SKM-1 (cell line): Measurements from ENCODE around the gene NEUROD1.
"Not testable (repeated sequence)": the region's sequence is repeated elsewhere in the genome, so short reads cannot be mapped to it uniquely, and the experiment has no call there.

Source experiments
- DNase-seq: peaks from one replicate; lab custom pipeline; 2025; ENCODE audit not compliant: unreplicated experiment; lab: John Stamatoyannopoulos, UW

Gene NEUROD1

DNA sequence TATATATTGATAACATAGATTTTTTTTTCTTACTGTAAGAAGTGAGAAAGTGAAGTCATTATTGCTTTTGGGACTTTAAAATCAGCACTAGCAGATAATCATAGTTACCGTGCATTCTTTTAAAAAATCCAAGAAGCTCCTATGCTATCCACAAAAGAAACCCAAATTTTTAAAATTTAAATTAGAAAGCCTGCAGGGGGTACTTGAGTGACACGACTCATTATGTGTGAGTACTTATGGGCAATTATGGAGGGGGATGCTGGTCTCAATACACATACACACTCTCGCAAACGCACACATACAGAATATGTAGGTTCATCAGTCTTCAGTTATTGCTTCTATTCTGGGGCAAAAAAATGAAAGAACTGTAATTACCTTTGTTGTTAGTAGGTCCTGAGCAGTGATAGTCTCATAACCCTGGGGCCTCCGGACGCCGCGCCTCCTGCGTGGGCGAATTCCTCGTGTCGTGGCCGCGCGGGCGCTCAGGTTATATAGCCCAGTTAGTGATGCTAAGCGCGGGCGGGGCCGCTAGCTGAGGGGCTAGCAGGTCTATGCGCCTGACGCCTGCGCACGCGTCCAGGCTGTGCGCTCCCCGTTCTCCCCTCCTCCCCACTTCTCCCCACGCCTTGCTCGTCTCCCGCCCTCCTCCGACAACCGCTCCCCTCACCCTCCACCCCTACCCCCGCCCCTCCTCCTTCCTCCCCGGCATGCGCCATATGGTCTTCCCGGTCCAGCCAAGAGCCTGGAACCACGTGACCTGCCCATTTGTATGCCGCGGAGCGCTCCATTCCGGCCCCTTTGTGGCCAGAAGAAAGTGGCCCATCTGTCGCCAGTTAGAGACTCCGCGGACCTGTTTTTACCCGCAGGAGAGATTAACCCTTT, at the start of gene NEUROD1:
TSS of gene NEUROD1 (minus strand) at position 463 of the 882 bp plus-strand sequence. CDS start 1,657 bp downstream, outside the sequence.
- no peak for DNase-seq

DNA sequence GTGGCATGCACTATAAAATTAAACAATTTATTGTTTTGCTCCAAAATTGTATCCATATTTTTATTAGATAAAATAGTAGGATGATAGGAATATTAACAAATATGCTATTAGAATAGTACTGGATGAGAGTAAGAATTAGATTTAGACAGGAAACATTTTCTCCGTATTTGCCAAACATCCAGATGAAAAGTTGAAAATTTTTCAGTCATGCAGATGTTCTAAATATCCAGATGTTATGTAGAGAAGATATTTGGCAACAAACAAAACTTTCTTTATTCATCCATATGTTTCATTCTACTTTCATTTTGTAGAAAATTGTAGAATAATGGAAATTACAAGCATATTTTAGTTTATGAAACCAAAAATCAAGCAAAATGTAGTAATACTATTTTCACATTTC, 45.2 kb upstream of the NEUROD1 start:
- no peak for DNase-seq

DNA sequence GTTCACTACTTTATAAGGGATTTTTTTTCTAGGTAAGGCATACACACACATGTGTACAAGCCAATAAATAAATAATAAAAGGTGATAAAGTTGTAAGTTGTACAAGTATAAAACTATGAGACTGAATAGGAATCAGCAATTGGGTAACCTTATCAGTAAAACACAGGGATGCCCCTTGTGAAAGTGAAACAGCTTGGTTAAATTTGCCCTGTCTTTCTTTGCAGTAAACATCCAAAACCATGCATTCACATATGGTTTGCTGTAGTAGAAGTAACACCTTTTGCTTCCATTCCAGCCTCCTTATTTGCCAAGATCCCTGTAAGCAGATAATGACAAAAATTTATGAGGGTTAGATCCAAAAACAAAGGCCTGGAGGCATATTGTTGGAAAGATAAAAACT, 44.3 kb upstream of the NEUROD1 start:
- DNase-seq: no peak

DNA sequence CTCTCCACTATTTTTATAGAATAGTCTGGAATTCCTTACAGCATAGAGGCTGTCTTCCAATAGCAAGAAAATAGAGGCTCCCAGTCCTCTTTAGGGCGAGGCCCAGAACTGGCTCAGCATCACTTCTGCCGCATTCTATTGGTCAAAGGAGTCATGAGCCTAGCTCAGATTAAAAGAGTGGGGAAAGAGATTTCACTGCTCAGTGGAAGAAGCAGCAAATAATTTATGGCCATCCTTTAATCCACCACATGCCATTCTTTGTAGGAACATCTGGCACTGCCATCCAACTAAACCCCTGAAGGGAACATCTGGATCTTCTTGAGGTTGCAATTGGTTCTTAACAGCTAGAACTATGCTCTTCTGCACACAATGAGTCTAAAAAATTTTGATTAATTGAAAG, 43.4 kb upstream of the NEUROD1 start:
- no peak for DNase-seq

DNA sequence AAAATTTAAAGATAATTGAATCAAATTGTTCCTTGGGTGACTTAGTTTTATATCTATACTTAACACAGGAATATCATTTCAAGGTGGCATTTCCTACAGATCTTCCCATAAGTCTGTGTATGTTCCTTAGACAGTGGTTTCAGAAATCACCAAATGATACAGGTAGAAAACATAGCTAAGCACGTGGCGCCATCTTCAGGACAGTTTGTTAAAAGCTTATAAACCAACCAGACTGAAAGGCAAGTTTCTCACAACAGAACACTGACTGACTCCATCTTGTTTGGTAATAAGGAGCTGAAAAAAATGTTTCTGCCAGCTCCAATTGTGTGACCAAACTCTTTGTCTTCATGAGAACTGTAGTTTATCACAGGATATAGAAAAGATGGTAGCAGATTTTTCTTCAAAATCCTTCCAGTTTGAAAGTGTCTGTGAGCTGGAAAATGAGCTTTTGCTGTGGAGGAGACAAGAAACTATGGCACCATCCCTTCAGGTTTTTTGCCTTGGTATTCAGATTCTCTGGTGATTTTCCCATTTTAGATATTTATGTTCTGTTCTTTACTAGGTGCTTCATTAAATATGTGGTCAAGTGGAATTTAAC, 34.8 kb upstream of the NEUROD1 start:
- DNase-seq: no peak

GRCh38 chr2:181711051-181711450, 30.7 kb upstream of the NEUROD1 start:
- DNase-seq: not testable (repeated sequence)

DNA sequence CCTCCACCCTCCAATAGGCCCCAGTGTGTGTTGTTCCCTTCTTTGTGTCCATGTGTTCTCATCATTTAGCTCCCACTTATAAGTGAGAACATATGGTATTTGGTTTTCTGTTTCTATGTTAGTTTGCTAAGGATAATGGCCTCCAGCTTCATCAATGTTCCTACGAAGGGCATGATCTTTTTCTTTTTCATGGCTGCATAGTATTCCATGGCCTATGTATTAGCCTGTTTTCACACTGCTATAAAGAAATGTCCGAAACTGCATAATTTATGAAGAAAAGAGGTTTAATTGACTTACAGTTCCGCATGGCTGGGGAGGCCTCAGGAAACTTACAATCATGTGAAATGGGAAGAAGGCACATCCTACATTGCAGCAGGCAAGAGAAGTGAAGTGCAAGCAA, 22.2 kb upstream of the NEUROD1 start:
- not testable (repeated sequence) for DNase-seq

DNA sequence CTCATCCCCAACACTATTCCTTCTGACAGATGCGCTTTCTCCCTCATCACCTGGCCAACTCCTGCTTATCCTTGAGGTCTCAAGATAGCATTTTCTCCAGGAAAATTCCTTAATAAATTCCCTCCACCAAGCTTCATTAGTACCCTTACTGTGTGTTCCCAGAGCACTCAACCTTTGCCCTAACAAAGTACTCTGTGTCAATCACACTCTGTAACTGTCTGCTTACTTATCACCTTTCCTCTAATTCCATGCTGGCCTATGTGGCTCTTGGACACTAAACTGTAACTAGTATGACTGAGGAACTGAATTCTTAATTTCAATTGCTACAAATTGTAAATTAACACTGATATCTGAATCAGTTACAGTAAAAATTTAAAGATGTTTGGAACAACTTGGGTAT, 17.9 kb upstream of the NEUROD1 start:
- DNase-seq: no peak

- DNase-seq: peak; percentile 59
These were observed 17.3 kb upstream of the NEUROD1 start for GRCh38 chr2:181697571-181697970.

- DNase-seq: peak; percentile 30
These were observed 16.8 kb upstream of the NEUROD1 start for GRCh38 chr2:181697126-181697525.

DNA sequence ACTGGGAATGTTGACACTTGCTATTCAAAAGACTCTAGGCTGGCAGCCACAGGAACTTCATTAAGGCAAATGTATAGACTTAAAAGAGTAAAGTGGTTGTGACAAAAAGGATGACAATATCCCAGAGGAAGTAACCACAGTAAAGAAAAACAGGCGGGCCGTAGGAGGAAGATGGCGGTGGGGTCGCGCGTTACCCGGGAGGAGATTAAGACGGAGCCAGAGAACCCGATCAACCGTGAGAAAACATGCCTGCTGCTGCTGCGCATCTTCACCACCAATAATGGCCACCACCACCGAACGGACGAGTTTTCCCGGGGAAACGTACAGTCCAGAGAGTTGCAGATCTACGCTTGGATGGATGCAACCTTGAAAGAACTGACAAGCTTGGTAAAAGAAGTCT, 14.0 kb upstream of the NEUROD1 start:
- no peak for DNase-seq

DNA sequence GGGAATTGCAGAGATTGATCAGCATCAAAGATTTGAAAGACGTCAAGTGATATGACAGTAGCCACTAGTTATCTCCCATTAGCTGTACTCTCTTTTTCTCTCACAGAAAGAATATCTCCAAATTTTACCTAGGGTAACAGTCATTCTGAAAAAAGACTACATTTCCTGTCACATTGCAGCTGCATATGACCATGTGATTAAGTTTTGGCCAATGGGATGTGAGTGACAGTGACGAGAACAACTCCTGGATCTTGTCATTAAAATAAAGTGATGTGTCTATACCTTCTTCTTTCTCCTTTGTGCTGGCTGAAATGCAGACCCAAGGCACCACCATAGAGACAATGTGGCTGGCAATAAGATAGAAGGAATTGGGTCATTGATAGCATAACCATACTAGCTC, 10.5 kb upstream of the NEUROD1 start:
- no peak for DNase-seq

GRCh38 chr2:181686576-181687185, 6.4 kb upstream of the NEUROD1 start:
- DNase-seq: no peak

DNA sequence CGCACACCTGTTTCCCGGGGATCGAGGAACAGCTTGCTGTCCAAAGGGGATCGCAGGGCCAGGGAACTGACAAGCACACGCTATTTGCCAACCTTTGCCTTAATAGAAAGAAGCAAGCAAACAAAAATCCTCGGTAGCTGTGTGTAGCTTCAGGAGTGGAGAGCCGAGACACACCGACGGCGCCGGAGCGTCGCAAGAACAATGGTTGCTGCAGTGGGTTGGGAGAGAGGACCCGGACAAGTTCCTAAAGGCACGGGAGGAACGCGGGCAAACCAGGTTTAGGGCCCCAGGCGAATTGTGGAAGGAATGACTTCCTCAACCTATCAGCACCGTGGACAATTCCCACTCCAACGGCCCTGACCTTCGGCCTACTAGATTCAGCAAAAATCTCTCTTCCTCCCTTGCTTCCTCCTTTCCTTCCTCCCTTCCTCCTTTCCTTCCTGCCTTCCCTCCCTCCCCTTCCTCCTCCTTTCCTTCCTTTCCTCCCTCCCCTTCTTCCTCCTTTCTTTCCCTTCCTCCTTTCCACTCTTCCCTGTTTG, 4.9 kb upstream of the NEUROD1 start:
- no peak for DNase-seq

GRCh38 chr2:181684454-181685149, 4.3 kb upstream of the NEUROD1 start:
- DNase-seq: no peak

DNA sequence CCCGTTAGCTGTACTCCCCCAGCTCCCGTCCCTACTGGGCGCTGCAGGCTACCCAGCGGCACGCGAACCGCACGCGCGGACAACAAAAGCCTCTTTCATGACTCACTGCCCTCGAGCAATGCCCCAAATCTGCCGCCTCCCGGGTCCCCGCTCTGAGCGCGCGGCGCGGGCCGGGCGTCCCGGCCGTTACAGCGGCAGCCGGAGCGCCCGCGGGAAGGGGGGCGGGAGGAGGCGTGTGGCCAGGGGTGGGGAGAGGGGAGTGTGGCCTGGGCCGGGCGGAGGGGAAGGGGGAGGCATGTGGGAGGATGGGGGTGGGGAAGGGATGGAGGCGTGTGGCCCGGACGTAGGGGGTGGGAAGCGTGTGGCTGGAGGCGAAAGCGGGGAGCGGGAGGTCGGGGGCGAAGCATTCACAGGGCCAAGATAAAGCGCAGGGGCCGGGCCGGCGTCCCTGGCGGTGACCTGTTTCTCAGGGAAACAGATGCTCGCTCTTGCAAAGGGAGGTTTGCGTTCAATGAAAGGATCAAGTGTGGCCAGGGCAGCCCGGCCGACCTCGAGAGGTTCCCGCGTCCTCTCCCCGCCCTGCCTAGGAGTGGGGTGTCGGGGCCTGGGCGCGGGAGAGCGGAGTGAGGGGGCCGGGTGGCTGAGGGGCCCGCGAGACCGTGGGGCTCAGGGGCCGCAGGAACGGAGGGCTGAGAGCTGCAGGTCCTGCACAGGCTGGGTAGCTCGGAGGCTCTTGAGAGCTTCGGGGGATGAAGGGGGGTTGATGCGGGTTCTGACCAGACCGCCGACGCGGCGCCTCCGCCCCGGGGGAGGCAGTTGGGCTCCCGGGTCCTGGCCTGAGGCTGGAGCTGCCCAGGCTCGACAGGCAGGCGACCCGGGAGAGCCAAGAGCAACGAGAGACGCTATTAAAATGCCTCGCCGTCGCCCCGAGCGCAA, 3.5 kb upstream of the NEUROD1 start:
- no peak for DNase-seq

DNA sequence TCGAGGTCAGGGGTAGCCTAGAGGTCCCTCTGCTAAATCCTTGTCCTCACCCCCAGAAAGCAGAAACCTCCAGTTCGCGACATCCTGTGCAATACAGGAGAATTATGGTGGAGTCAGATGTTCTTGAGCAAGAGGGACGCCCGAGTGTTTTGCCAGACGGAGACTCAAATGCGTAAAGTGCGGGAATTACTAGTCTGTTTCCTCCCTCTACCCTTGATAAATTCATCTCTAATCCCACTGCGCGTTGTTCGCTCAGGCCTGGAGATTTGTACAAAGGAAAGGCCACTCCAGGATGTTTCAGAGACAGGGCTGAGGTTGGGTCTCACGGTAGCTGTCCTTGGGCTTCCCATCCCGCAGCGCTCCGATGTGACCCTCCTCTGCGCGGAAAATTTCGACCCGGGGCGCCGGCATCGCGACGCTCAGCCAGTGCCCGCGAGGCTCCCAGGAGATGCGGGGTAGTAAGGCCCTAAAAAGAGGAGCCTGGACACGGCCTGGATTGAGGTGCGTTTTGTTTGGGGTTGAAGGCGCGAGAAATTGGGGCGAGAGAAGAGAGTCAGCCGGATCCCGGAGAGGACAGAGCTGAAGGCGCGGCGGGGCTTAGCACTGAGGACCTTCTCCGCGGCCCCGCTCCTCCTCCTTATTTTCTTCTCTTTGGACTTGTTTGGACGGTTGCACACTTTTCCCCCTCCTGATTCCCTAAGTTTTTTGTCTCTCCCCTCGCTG, 2.6 kb upstream of the NEUROD1 start:
- DNase-seq: no peak

DNA sequence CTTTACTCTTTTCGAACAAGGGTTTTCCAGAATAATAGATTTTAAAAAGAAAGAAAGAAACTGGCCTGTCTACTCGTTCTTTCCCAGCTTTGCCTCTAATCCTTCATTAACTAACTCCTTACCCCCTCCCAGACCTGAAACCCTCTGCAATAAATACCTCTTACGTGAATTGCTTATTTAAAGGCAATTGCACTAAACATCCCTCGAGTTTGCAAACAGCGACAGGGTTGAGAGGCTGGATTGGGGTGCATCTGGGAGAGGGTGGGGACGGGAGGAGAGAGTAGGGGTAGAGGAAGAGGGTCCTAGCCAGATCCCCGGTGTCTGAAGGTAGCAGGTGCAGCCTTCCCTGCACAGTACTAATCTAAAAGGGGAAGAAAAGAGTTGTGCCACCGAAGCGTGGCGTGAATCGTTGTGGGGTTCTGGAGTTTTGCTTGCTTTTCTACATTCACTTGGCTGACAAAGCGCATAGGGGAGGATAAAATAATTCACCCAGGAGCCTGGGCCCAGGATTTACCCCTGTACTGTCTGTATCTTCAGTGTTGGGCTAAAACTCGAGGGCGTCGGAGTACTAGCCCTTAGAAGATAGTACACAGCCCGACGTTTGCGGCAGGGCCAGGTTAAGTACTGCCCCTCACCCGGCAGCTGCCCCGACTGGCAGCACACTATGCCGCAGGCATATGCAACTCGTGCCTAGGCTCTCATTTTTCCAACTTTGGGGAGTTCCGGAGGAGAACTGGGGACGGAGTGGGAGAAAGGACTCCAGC, 1.9 kb upstream of the NEUROD1 start:
- DNase-seq: no peak
